Left ventricle myocardium superior (tissue), 1 donor: ENCODE results near the gene FAM184A. TPM values are rescaled to one million over a fixed set of nuclear protein-coding genes. Genes with fewer than 3 reads are reported as not detected.
"Not testable (repeated sequence)": the region's sequence is repeated elsewhere in the genome, so short reads cannot be mapped to it uniquely, and the experiment has no call there.

Experiments used
- ATAC-seq: fragments of 200-7000 bp; cut with Tn5 transposase; one replicate; pipeline ENCODE4 v1.9.1; 2020; ENCODE audit warnings: mild to moderate bottlenecking, moderate library complexity
- DNase-seq: peaks from one replicate; pipeline ENCODE4 v3.0.0-alpha.2; 2020
- intact Hi-C: fragments of 100-400 bp; cut with micrococcal nuclease; formaldehyde crosslinking; loops from one replicate; pipeline ENCODE4 v1.11.0; 2022
- long read RNA-seq: library from polyadenylated mRNA; unstranded; transcript quantifications from one replicate; pipeline ENCODE4 v2.0.0, GENCODE V29; 2021
- total RNA-seq: library from RNA; stranded (reverse); fragmentation: NEBNext Ultra II Directional; extraction: Animal tissue kit (Norgen Biotek cat#: 25700); gene quantifications from one replicate; pipeline ENCODE4 v1.2.1, GENCODE V29; 2021
- donor health status: DM: no; HTN: yes; CAD: no; lungs with severe emphysema.

Gene FAM184A
- total RNA-seq: 2.2 TPM
- long read RNA-seq, full-length matches to known transcripts: 2 of 3 reads
- long read RNA-seq, partial matches to known transcripts: 1 of 3 reads
- long read RNA-seq, other reads (novel, unspliced or antisense): 0 of 3 reads

- intact Hi-C loops: no loop called here
- peak; percentile 81 for DNase-seq
- ATAC-seq: peak; percentile 88
These were observed at the start of gene FAM184A for GRCh38 chr6:119078376-119079282. Gene FAM184A (minus strand): TSS chr6:119078664. CDS start chr6:119078299, 365 bp downstream.

GRCh38 chr6:119127627-119128026, 49.2 kb upstream of the FAM184A start:
- intact Hi-C loops: no loop called here
- ATAC-seq: no peak
- no peak for DNase-seq

- DNase-seq (no peak), ATAC-seq (no peak)
- intact Hi-C loops: no loop called here
These were observed 48.4 kb upstream of the FAM184A start for GRCh38 chr6:119126826-119127225.

GRCh38 chr6:119126140-119126539, 47.7 kb upstream of the FAM184A start:
- intact Hi-C loops: no loop called here
- no peak for ATAC-seq
- no peak for DNase-seq

GRCh38 chr6:119125576-119125975, 47.1 kb upstream of the FAM184A start:
- DNase-seq: no peak

GRCh38 chr6:119124079-119124824, 45.8 kb upstream of the FAM184A start:
- no peak for DNase-seq
- ATAC-seq: no peak
- intact Hi-C loops: no loop called here

More at GRCh38 chr6:119125576-119125975, 47.1 kb upstream of the FAM184A start:
- intact Hi-C loops: no loop called here
- no peak for ATAC-seq

- intact Hi-C loops: no loop called here
- DNase-seq (no peak), ATAC-seq (no peak)
These were observed 43.9 kb upstream of the FAM184A start for GRCh38 chr6:119122336-119122735.

- intact Hi-C loops: no loop called here
- ATAC-seq (no peak), DNase-seq (no peak)
These were observed 42.9 kb upstream of the FAM184A start for GRCh38 chr6:119121367-119121766.

GRCh38 chr6:119119989-119120388, 41.5 kb upstream of the FAM184A start:
- ATAC-seq (peak; percentile 51), DNase-seq (no peak)
- intact Hi-C loops: no loop called here

GRCh38 chr6:119119062-119119461, 40.6 kb upstream of the FAM184A start:
- DNase-seq, intact Hi-C loops, ATAC-seq: not testable (repeated sequence)

- ATAC-seq (no peak), DNase-seq (no peak)
- intact Hi-C loops: no loop called here
These were observed 38.3 kb upstream of the FAM184A start for GRCh38 chr6:119116712-119117281.

GRCh38 chr6:119113961-119114360, 35.5 kb upstream of the FAM184A start:
- no peak for ATAC-seq
- intact Hi-C loops: no loop called here
- no peak for DNase-seq

GRCh38 chr6:119112812-119113530, 34.5 kb upstream of the FAM184A start:
- ATAC-seq (peak; percentile 21), DNase-seq (peak; percentile 27)
- intact Hi-C loops: no loop called here

GRCh38 chr6:119110601-119111548, 32.4 kb upstream of the FAM184A start:
- no peak for DNase-seq
- intact Hi-C loops: no loop called here
- peak; percentile 81 for ATAC-seq

- no peak for ATAC-seq
- intact Hi-C loops: loop anchor here (5.0 kb wide), 1 partner anchor 137 kb away; no protein-coding TSS in a partner anchor
- DNase-seq: no peak
These were observed 31.3 kb upstream of the FAM184A start for GRCh38 chr6:119109654-119110325.

- no peak for ATAC-seq
- DNase-seq: no peak
- intact Hi-C loops: loop anchor here (5.0 kb wide), 1 partner anchor 136 kb away; no protein-coding TSS in a partner anchor
These were observed 29.6 kb upstream of the FAM184A start for GRCh38 chr6:119108076-119108475.

- DNase-seq (no peak), ATAC-seq (no peak)
- intact Hi-C loops: loop anchor here (5.0 kb wide), 1 partner anchor 133 kb away; no protein-coding TSS in a partner anchor
These were observed 26.8 kb upstream of the FAM184A start for GRCh38 chr6:119105282-119105681.
